Stimulated activated CD4-positive, alpha-beta T cell treated with anti-CD3 and anti-CD28 coated beads, Interleukin-2, amount 100 ng/mL, for 24 hours (primary cell): ENCODE data around the gene FBXO4.

Experiments used
- DNase-seq, 2 donors: peaks; one replicate each; pipeline ENCODE4 v3.0.0-alpha.2; 2020

FBXO4 gene

DNA sequence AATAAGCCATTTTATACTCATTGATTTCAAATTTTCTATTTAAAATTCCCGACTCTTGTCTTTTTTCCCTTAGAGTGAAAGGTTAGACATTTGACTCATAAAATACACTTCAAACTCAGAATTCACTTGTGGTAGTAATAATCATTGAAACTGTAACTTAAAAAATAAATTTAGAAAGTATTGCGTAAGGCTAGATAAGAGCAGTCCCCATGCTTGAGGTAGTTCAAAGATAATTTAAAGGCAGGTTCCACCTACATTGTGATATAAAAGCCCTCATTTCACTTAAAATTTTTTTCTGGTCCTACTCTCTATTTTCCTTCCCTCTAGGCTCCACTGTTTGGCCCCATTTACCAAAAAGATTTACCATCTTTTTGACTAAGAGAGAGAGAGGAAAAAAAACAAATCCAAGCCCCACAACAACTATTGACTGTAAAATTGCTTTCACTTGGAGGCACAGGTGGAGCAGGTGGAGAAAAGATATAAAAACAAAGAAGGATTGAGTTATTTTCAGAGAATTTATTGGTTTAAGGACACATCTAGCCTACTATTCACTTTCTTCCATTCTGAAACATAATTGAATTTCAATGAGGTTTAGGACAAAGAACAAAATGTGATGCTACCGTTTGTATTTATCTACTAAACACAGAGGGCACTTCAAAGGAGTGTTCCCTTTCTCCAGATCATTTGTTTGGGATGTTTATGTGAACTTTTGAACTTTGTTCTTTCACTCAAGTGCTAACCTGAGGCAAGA lies 61.0 kb downstream of the FBXO4 start:
- DNase-seq = no peak
